Stimulated activated CD4-positive, alpha-beta T cell treated with anti-CD3 and anti-CD28 coated beads, Interleukin-4, amount 100 ng/mL, for 24 hours (primary cell): ENCODE data around the gene SMAD7.

Experiments
- DNase-seq: peaks from one replicate; pipeline ENCODE4 v3.0.0-alpha.2; 2020

Gene SMAD7

DNA sequence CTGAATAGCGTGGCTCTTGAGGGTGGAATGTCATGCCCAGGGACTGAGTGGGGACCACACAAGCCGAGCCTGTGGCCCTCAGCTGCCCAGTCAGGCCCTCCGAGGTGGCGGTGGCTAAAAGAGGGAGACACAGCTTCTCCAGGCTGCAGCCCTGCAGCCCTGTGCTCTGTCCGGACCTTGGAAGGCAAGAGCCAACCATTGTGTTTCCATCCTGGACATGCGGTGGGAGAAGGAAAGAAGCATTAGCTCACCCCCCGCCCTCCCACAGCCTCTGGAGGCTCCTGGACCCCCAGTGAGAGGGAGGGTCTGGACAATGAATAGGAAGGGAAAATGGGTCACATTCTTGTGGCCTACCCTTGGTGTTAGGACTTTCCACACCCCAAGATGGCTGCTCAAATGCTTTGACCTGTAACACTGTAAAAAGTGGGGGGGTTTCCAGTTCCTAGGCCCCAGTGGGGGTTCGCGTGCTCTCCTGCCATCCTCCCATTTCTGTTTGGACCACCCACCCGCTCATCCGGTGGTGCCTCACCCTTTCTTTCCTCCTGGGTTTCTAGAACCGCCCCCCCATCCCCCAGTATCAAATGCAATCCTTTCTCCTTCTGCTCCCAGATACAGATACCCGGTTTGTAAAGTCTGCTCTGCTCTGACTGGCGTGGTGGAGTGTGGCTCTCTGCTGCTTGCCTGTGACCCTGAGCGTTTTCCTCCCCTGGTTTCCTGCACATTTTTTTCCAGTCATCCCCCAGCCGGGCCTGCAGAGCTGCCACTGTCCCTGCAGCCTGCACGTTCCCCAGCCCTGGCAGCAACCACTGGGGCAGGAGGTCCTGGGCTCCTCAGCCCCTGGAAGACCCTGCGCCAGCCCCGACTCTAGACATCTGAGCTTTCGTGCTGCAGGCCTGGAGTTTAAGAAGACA, 36.3 kb upstream of the SMAD7 start:
- DNase-seq: no peak

DNA sequence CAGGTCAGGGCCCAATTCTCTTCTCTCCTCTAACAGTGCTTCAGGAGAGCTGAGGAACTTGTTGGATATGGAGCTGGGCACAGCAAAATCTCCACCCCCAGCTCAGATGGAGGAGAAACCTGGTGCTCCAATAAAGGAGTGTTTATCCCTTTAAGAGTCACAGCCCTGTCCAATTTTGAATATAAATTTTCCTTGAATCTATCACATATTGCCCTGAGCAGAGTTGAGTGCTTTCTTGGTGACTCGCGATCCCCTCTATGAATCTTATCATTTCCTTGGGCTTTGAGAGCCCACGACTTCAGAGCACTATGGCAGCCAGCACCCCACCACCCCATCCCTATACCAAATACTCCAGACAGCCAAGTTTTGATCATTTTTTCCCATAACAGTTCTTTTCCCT, 34.4 kb upstream of the SMAD7 start:
- no peak for DNase-seq

DNA sequence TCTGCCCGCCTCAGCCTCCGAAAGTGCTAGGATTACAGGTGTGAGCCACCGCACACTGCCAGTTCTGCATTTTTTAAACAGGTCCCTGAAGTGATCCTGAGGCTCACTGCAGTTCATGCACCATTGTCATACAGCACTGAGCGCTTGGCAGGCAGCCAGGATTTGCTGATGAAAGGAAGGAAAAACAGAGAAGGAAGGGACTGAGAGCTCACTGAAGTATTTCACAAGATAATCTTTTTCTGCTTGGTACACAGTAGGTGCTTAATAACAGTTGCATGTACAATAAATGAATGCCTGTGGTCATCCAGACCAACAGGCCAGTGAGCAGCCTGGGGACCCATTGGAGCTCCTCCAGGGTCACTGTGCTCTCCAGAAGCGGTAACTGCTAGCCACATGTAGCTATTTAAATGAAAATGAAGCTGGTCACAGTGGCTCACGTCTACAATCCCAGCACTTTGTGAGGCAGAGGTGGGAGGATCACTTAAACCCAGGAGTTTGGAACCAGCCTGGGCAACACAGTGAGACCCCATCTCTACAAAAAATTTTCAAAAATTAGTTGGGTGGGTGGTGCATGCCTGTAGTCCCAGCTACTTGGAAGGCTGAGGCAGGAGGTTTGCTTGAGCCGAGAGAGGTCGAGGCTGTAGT, 33.1 kb upstream of the SMAD7 start:
- DNase-seq: no peak

DNA sequence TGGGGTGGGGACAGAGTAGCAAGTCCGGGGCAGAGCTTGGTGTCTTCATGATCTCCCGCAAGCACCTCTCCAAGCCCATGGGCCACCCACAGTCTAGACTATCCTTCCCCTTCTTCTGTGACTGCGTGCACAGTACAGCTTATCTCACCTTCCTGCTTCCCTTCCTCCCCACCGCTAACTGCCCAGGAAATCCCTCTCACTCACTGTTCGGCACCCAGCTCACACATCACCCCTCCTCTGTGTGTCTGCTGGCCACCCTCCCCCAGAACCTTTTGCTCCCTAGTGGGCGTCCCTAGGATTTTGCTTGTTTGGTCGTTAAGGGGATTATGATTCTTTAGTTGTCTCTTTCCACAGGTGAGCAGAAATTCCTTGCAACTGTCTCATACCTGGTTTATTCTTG, 31.5 kb upstream of the SMAD7 start:
- DNase-seq: no peak

DNA sequence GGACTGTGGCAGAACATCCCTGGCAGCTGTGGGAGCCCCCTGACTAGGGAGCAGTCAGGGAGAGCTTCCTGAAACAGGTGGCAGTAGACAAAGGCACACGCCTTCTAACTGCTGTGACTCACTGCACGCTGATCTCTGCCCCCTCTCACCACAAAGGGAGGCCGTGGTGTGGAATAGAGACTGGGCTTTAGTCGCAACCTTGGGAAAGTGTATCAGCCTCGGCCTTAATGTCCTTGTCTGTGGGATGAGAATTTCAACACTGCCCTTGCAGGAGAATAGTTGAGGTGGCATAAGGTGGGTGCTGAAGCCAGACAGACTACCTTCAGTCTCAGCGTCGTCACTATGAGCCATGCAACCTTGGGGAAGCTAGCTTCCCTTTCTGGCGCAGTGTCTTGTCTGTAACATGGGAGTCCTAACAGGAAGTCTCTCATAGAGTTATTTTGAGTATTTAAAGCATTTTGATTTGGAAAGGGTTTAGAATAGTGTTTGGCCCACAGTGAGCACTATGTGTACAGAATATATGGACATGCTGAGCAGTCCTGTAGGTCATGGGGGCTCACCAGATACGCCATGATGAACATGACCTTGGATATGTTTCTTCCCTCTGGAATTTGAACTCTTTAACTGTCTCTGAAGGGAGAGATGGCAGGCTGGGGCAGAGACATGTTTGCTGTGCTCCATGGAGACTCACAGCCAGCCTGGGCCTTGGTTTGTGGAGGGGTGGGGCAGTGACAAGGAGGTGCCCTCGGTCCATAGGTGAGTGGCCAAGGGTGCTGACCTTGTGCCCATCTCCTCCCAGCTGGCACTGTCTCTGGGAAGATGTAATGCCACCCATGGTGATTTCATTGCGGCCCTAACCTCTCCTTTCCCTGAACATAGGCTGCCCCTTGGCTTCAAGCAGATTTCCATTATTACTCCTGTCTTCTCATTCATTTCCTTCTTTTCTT, 29.5 kb upstream of the SMAD7 start:
- no peak for DNase-seq

DNA sequence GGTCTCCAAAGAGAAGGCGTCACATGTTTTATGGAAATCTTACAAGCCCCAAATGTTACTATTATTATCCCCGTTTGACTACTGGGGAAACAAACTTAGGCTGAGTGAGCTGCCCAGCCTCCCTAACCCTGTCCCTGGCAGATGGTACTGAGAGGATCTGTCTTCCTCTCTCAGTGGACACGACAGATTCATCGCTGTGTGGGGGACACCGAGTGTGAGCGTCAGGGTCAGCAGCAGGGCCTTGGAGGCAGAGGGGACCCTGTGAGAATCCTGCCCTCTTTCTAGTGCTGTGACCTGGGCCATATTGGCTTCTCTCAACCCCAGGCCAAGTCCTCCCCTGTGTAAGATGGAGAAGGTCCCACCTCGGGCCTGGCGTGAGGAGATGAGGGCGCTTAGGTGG, 27.1 kb upstream of the SMAD7 start:
- DNase-seq: no peak

DNA sequence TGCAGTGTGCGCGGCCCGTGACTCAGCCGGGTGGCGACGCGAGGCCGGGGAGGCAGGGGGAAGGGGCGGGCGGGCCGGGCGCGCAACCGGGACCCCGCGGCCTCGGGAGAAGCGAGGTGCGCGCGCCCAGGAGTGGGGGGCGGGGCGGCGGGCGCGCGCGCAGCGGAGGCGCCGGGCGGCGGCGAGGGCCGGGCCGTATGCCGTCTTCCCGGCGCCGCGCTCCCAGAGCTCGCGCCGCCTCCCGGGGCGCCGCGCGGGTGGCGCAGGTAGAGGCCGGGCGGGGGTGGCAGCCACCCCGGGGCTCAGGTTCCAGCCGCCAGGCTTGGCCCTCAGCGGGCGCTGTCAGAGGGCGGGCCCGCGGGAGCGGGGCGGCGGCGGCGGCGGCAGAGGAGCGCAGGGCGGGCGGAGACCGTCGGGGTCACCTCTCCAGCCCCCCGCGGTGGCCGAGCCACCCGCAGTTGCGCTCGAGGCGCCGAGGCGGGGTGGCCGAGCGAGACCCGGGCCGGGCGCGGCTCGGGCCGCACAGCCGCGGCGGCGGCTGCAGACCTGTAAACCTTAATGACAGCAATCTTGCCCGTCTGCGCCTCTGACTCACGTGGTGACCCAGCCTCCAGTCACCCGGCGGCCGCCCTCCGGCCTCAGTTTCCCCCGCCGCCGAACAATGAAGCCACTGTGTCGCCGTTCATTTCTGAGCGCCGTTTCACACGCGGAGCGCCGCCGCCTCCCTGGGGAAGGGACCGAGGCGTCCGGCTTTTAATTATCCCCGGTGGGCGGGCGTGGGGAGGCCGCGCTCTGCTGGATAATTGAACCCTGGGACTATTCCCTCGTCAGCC, 25.3 kb upstream of the SMAD7 start:
- DNase-seq: peak; percentile 62

DNA sequence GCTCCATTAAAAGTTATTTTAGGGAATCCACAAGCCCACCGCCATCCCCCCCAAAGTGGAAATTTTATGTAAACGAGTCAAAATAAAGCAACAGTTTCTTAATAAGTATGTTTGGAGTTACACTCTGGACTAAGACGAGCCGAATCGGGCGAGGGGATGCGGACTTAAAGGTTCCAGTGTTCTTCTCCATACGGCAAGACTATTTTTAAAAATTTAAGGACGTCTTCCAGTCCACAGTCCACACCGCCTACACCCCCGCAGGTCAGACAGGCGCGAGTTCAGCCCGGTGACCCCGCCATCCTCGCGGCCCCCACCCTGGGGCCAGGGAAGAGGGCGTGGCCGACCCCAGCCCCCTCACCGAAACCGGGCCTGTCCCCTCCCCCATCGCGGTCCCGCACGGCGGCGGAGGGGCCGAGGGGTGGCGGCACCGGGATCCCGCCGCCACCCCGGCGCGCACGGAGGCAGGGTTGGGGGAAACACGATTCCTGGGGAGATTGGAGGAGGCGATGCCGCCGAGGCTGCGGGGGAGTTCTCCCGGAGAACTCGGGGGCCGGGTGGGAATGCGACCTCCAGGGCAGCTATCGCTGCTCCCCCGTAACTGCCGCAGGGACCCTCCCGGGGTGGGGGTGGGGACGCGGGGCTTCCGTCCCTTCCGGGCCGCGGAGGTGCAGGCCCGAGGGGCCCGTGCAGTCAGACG, 24.5 kb upstream of the SMAD7 start:
- no peak for DNase-seq

DNA sequence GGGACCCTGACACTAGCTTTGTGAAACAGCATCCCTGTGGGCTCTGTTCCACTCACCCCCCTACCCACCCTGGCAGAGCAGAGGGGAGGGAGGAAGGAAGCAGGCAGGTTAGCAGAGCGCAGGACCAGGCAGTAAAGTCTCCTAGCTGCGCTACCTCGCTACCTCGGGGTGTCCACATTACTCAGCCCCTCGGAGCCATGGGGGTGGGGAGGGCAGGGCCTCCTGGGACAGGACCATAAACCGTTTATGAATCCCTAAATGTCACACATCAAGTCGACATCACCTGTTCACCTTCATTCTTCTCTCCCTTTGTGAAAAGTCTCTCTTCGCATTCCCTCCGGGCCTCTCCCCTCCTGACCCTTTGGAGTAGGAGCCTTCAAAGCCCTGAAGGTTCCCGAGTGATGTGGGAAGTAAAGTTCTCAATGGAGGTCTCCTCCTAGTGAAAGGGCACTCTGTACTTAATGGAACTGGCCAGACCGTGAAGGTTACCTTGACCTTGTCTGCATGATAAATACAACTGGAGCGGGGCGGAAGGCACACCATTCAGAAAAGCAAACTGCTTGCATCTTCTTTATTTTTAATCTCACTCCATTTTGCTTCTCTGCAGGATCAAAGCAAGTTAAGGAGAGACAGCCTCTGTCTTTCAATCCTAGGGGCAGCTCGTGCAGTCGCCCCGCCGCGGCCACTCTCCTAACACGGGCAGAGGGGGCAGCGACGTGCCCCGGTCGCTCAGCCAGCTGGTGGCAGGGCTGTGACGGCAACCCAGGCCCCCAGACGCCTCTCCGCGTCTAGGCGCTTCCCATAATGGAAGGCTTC, 23.7 kb upstream of the SMAD7 start:
- no peak for DNase-seq

DNA sequence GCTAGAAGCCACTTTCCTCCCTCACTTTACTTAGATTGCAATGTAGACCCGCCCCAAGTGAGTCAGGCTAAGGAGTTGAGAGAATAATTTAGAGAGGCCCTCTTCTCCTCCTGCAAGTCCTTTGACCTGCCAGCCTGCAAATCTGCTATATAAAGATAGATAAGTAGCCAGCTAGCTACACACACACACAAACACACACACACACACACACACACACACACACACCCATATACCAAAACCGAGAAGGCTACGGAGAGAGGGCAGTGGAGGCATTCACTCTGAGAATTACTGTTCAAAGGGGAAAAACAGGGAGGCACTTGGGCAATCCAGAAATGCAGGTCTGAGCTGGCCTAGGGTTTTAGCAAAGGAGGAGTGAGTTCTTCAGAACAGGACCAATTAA, 23.0 kb upstream of the SMAD7 start:
- DNase-seq: no peak

DNA sequence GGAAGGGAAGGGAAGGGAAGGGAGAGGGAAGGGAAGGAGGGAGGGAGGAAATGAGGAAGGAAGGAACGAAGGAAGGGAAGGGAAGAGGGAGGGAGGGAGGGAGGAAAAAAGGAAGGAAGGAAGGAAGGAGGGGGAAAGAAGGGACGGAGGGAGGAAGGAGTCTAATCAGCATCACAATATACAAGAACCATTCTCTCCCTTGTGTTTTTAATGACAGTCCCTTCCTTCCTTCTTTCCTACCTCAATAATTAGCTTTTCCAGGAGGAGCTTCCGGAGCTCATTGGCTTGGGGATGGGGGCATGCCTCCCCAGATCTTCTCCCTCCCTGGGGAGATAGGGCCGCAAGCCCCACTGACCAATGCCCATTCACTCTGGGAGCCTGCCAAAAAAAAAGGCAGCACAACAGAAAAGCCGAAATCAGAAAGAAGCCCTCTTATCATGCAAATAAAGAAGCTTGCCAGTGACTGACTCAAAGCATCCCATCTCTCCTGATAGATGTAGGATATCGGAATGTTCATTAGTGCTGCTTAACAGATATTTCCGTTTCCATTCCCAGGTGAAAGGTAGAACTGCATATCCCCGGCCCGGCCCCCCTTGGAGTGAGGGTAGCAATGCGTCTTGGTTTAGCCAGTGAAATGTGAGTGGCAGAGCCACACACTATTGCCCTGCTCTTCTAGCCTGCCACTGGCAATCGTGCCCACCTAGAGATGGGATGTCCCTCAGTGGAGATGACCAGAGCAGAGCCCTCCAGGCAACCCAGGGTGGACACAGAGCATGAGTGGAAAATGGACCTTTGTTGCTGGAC, 17.8 kb upstream of the SMAD7 start:
- no peak for DNase-seq

DNA sequence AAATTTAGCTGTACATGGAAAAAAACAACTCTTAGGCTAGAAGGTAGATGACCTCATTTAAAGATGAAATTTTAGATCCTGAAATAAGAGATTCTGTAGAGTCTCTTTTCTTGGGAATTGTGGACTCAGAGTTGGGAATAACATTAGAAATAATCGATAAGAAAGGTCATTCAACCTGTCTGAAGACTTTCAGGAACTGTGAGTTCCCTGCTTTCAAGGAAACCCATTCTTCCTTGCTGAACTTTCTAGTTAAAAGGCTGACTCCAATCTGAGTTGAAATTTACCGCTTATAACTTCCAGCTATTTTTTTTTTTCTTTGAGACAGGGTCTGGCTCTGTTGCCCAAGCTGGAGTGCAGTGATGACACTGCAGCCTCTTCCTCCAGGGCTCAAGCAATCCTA, 16.8 kb upstream of the SMAD7 start:
- DNase-seq: no peak

DNA sequence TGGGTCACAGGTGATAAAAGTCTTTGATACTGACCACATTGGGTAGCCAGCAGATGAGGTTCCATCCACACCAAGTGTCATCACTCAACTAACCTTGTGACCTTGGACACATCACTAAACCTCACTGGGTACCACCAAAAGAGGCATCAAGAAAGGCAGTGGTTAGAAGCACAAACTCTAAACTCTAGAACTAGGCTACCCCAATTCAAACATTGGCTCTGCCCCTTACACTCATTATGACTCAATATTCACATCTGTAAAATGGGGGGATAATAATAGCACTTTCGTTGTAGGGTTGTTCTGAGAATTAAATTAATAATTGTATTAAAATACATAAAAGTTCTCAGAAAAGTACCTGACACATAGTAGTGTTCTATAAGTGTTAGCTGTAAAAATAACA, 15.8 kb upstream of the SMAD7 start:
- no peak for DNase-seq

DNA sequence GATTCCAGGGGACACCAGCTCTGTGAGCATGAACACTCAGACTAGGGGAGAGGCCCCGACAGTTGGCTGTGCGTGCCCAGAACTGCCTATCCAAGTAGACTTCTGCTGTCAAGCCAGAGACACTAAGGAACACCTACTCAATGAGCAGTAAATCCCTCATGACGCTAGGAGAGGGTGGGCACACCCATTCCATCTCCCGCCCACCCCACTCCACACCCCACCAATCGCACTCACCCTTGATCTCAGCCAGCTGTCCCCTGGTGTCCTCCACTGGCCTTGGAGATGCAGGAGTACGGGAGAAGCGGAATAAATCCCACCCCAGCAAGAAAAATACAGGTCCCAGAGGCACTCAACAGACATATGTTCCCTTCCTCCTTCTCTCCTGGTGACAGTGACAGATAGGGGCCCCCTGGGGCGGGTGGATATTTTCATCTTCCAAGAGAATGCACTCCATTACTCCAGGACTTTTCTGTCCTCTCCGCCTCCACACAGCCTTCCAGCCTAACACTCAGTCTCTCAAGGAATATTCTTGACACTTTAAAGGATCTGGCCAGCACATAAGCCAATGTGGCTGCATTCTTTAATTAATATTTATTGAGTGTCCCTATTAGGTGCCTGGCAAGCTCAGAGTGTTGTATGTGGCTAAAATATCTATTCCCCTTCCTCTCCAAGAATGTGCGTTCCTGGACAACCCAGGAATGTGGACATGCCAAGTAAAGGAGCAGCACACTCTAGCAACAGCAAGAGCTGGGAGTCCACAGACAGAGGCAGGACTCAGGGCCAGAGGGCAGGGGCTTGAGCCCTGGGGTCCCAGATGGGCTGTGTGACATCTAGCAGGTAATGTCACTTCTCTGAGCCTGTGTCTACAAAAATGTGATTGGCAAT, 13.1 kb upstream of the SMAD7 start:
- DNase-seq: no peak

DNA sequence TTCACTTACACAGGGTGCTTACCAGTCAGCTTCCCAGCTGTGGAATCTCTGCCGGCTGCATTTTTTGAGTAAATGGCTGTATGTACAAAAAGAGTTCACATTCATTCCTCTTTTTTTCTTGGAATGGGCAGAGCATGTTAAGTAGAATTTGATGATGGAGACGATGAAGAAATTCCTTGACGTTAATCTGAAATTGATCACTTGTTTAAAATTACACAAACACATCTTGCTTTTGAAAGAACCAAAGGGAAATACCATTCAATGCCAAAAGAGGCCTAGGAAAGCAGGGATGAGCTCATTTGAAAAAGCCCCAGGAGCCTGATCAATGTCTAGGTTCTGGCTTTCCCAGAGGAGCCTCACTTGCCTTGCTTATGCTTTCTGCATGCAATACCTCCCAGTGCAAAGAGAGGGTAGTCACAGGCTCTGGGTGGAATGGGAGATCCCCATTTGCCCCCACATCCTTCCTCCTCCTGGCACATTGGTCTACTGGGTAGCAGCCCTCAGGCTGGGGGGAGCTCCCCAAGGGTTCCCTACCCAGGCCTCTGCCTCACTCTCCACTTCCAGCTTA, 12.3 kb upstream of the SMAD7 start:
- DNase-seq: no peak

DNA sequence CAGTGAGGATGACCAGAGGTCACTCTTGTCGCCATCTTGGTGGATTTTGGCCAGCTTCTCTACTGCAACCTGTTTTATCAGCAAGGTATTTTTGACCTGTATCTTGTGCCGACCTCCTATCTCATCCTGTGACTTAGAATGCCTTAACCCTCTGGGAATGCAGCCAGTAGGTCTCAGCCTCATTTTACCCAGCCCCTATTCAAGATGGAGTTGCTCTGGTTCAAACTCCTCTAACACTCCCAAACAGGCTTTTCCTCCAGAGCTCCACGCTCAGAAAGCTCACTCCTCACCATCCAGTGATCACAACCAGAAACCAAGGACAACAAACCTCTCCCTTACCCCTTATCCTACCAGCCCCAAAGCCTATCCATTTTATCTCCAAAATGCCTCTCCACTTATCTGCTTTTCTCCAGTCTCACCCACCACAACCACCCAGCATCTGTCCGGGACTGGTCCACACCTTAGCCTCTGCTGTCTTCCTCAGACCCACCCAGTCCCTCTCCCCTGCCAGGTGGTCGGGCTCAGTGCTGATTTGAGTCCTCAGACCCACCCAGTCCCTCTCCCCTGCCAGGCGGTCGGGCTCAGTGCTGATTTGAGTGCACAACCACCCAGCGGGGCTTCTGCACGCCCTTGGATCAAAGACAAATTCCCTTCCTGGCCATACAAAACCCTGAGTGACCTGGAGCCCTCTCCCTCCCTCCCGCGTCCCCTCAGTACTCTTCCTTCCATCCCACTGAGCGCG, 11.7 kb upstream of the SMAD7 start:
- DNase-seq: no peak

DNA sequence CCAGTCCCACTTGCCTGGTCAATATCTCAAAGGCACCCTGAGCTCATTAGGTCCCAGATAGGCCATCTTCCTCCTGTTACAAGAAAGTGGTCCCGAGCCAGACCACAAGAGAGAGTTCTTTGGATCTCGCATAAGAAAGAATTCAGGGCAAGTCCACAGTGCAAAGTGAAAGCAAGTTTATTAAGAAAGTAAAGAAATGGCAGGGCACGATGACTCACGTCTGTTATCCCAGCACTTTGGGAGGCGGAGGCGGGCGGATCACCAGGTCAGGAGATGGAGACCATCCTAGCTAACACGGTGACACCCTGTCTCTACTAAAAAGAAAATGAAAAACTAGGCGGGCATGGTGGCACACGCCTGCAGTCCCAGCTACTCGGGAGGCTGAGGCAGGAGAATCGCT, 10.8 kb upstream of the SMAD7 start:
- no peak for DNase-seq
